Measurements from ENCODE around the gene FHL1.
A peak's percentile ranks its signal among the peaks of the same experiment; 100 is the strongest.
"Not testable (repeated sequence)": the region's sequence is repeated elsewhere in the genome, so short reads cannot be mapped to it uniquely, and the experiment has no call there.

Gene FHL1

GRCh38 chrX:136147976-136148375, 643 bp downstream of the FHL1 start:
- no peak for DNase-seq

GRCh38 chrX:136148391-136148790, 1.1 kb downstream of the FHL1 start:
- peak in 1 of 2 experiments; percentile 33 for DNase-seq

DNA sequence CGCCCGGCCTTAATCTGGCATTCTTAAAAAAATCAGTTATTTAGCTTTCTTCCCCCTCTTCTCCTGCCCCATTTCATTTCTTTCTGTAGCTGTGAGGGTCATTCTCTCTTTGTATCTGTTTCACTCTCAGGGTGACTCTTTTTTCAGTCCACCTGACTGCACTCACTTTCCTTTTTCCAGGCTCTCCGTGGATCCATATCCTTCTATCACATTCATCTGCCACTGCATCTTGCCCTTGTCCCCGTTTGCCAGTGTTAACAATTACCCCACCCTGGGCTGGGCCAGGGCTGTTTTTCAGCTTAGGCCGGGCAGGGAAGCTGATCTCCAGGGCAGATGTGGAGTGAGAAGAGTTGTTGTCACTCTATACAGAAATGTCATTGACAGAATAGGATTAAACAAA, 7.7 kb downstream of the FHL1 start:
- DNase-seq: no peak

- no peak for DNase-seq
These were observed 9.3 kb downstream of the FHL1 start for GRCh38 chrX:136156560-136157117.

DNA sequence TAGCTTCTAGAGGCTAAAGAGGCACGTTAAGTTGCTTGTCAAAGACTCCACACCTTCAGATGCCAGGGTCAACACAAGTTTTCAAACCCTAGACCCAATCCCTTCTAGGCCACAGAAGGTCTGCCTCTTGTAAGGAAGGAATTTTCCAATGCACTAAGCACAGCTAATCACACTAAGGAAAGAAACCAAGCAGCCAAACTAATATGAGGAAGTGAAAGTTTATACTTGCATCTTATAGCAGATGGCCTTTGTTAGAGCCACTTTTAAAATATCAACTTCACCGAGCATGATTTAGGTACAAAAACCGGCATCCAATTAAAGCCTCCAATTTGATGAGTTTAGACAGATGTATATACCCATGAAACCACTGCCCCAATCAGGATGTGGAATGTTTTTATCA, 9.9 kb downstream of the FHL1 start:
- no peak for DNase-seq

DNA sequence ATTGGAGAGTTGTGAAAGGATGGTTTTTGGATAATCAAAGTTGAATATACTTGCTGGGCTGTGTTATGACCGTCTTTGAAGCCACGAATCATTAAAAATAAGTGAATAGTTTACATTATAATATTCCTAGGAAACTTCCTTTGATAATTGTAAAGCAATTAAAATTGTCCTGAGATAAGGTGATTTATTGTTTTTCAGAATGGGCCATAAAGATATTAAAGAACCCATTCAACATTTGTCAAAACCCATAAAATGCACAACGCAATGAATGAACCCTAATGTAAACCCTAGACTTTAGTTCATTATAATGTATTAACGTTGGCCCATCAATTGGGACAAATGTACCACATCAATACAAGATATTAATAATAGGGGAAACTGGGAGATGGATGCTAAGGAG, 11.4 kb downstream of the FHL1 start:
- no peak for DNase-seq

GRCh38 chrX:136159611-136160025, 12.3 kb downstream of the FHL1 start:
- no peak for DNase-seq

- DNase-seq: peak; percentile 47 to 61
These were observed 15.7 kb downstream of the FHL1 start for GRCh38 chrX:136162827-136163570.

DNA sequence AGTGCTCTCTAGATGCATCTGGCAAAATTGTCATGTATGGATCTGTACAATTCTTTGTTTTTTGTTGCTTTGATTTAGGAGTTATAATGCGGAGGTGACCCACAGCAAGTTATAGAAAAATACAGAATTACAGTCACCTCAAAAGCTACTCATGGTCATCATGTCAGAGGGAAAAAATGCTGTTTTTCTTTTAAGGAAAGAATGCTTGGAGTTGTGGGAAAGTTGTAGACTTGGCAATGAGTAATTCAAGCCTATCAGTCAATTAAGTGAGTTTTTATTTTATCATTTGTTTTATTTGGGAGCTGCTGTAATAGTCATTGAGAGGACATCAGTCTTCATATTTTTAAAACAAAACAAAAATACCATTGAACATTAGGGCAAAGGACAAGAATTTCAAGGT, 16.4 kb downstream of the FHL1 start:
- no peak for DNase-seq

- no peak for DNase-seq
These were observed 18.1 kb downstream of the FHL1 start for GRCh38 chrX:136165406-136165805.

DNA sequence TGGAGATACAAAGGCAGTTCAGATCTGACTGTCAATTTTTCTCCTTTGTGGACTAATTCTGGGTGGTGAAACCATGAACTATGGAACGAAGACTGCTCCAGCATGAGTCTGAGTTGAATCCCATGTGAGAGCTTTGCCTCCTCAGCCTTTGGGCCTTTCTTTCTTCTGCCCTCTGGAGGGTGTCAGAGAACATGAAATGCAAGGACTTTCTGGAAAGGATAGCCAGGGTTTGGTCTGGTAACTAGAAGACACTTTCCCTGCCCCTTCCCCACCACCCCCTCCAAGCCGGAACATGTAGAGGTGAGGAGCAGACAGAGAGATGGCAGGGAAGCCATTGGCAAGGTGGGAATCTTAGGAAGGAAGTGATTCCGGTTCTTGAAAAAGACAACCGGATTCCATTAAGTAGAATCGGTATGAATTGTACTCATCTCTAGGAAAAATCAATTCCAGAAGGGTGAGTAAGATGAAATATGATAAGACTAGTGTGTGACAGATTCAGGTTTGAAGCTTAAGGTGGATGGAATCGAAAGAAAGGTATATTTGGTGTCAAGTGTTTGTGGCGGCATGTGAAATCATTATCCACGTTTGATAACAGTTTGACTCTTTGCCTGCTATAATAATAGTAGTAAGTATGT, 19.0 kb downstream of the FHL1 start:
- no peak for DNase-seq

DNA sequence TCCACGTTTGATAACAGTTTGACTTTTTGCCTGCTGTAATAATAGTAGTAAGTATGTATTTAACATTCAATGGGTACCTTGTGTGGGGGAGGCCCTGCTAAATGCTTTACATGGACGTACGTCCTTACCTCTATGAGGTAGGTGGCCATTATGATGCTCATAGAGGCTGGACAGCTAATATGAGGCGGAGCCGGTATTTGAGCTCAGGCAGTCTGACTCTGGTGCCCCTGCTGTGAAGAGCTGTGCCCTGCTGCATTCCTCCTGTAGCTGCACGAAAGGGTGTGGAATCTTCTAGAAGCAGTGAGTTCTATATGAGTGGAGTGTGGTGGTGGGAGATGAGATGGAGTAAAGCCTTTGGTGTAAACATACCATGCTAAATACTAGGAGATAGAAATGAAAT, 20.7 kb downstream of the FHL1 start:
- DNase-seq: not testable (repeated sequence)

- peak in 1 of 2 experiments; percentile 33 for DNase-seq
These were observed 21.8 kb downstream of the FHL1 start for GRCh38 chrX:136168929-136169735.

GRCh38 chrX:136170139-136170800, 22.9 kb downstream of the FHL1 start:
- no peak for DNase-seq

DNA sequence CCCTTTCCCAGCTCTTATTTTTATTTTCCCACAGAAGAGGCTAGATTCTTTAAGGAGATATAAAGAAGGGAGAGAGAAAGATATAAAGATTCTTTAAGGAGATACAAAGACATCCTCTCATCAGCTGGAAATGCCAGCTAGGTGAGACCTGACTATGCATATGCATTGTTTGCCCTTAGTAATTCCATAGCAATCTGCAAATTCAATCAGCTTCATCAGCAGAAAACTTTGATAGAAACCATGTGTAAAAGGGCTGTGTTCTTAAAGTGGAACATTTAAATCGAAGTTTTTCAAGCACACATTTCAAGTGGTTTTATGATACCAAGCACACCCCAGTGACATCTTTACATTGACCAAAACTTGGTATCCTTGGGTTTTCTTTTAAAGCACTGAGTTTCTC, 24.1 kb downstream of the FHL1 start:
- DNase-seq: no peak

DNA sequence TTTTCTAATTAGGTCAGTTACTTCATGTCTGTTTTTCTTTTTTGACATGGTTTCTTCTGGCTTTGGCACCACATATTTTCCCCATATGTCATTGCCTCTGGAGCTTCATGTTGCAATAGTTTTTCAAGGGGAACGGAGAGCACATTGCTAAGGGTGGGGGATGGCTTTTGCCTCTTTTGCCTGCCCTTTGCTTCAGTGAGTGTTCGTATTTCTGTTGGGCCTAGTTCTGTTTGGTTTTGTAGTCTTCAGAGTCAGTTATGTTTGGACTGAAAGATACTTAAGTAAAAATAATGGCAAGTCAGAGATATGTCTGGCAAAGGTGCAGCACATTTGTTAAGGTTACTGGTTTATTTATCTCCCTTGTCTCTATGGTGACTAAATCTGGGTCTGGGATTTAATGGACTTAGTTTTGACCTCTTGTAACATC, 29.1 kb downstream of the FHL1 start:
- DNase-seq: peak; percentile 16 to 66

- no peak for DNase-seq
These were observed 31.8 kb downstream of the FHL1 start for GRCh38 chrX:136179133-136179532.

- DNase-seq: no peak
These were observed 35.1 kb downstream of the FHL1 start for GRCh38 chrX:136182414-136182813.

DNA sequence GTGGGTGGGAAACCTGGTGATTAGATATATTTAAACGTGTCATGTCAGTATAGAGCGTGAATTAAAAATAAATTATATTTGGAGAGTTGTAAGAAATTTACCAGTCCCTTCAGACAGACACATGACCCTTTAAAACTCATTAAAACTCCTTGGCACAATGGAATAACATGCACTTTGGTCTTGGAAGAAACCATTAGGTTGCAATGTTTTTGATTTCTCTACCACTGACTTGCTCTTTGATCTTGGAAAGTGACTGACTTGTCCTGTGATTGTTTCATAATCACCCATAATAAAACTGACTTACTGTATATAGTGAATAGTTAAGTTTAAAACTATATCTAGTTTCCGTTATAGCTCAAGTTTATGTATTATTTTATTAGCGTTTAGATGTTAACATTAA, 35.8 kb downstream of the FHL1 start:
- DNase-seq: no peak

DNA sequence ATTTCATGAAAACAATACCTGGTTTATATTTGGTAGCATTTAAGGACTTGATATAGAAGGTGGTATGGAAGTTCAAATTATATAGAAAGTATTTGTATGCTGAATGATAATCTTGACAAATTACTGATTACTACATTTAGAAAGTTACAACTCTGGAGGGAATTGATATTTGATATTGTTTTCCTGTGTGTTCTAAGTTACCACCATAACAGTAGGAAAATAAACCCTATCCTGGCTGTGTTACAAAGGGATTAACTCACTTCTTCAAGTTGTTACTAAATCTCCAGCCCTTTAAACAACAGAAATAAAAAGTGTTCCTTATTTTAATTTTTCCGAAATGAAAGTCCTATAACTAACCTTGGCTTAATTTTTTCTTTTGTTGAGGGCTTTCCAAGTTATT, 36.6 kb downstream of the FHL1 start:
- DNase-seq: no peak

DNA sequence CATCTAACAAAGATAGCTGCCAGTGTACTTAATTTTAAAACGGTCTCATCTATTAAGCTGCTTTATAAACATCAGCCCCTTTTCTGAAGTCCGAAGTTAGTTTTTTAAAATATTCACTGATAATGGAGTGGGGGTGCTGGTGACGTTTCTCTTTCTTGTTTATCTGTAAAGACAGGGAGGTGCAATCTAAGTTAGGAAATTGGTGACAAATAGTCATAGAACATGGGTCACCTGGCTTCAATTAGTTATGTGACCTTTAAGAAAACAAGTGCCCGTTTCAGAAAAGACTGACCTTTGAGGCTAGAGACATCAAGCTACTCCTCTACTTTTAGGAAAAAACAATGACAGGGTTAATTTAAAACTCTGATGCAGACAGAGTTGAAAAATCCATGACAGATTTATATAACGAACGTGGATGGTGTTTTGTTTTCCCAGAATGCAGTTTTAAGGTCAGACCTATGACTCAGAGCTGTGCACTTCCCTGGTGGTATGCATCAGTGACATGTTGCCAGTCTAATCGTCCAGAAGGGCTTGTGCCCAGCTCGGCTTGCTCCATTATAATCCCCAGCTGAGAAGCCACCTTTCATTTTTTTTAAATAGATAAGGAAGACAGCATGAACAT, 38.2 kb downstream of the FHL1 start:
- peak; percentile 20 to 62 for DNase-seq

GRCh38 chrX:136186023-136186413, 38.7 kb downstream of the FHL1 start:
- DNase-seq: no peak
